Head of caudate nucleus (tissue), 42 donors: ENCODE measurements around the gene TRIM50.
"Not testable (repeated sequence)": the region's sequence is repeated elsewhere in the genome, so short reads cannot be mapped to it uniquely, and the experiment has no call there.

ENCODE experiments used
- DNase-seq, 42 donors: peaks; one replicate each; pipeline versions ENCODE4 v3.0.0 to v3.0.0-alpha.2; 2020 to 2021; ENCODE audit warnings: mixed read lengths in 7 of 42
- intact Hi-C: fragments of 100-400 bp; cut with DNase I; formaldehyde crosslinking; loops from one replicate; pipeline ENCODE4 v1.15.0; 2022

Gene TRIM50

DNA sequence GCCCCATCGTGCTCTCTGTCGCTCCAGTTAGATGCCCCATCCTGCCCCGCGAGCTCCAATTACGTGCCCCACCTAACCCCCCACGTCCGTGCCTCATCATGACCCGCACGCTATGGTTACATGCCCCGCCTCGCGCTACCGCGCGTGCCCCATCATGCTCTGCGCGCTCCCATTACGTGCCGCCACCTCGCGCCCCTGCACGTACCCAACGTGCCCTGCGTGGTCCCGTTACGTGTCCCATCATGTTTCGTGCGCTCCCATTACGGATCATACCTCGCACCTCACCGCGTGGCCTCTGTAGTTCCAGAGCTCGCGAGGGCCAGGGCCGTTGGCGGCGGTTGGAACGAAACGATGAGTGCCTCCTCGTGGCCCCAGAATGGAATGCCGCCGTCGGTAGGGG, at the start of gene TRIM50, which contains the start of gene FKBP6:
TRIM50 (minus strand) TSS at position 161 of the 400 bp plus-strand sequence. CDS start 3,295 bp downstream, outside the sequence.
FKBP6 (plus strand) TSS at position 240 of the 400 bp plus-strand sequence. CDS start 268 bp downstream, outside the sequence.
- intact Hi-C loops, DNase-seq: not testable (repeated sequence)

DNA sequence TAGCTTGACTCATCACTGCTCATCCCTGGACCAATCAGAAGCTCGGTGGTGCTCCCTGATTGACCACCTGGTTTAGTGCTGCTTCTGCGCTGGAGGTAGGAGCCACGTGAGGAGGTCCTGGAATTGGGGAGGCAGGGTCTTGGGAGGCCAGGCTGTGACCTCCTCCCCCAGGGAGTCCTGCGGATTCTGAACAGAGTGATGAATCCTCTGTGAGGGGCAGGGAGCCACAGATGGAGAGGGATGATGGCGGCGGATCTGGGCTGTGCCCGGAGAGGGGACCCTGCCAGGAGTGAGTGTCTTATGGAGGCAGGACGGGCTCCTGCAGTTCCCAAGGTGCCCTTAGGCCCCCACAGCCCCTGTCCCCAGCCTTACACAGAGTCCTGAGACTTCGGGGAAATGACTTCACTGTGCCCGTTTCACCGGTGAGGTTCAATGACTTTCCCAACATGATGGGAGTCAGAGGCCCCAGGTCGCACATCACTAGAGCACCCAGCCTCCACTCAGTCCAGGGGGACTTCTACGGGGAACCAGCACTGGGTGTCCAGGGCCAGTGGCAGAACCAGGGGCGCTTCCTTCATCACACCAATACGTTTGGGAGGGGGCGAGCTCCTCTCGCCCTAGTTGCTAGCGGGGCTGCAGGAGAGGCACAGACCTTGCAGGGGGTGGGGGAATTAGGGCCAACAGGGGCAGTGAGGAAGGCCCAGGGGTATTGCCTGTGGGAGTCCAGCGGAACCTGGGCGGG, 49.0 kb upstream of the TRIM50 start:
- DNase-seq: no peak
- intact Hi-C loops: no loop called here

- DNase-seq, intact Hi-C loops: not testable (repeated sequence)
Observed at GRCh38 chr7:73376262-73376661, 48.4 kb upstream of the TRIM50 start.

GRCh38 chr7:73373741-73374140, 45.9 kb upstream of the TRIM50 start:
- no peak for DNase-seq
- intact Hi-C loops: no loop called here

DNA sequence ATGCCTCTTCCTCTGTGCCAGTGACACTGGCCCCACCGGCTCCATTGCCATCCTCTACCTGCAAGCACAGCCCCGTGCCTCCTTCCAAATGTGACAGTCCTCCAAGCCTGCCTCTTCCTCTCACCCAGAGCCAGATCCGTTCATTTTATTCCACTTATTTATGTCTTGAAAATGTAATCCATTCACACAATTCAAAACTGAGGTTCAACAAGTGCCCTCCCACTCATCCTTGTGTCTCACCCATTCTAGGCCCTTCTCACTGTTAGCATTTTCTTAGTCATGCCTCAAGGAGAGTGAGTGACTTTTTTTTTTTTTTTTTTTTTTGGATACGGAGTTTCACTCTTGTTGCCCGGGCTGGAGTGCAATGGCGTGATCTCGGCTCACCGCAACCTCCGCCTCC, 41.7 kb upstream of the TRIM50 start:
- intact Hi-C loops: no loop called here
- DNase-seq: peak in 4 of 42 donors; percentile 10 to 50 (median 16)

DNA sequence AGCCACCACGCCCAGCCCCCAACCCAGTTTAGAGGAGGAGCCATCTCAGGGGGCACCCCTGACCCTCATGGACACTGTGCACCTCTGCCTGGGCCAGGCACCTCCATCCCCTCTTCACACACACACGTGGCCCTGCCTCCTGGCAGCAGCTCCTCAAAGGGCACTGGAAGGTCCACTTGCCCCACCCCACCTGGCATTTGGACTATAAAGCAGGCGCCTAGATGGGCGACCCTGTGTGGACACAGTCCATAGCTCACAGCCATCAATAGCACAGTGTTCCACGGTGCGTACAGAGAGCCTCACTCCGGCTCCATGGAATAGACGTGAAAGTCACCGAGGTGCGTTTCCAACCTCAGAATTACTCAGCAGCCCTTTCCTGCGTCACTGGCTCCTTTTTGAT, 41.1 kb upstream of the TRIM50 start:
- peak in 1 of 42 donors; percentile 3 for DNase-seq
- intact Hi-C loops: no loop called here

DNA sequence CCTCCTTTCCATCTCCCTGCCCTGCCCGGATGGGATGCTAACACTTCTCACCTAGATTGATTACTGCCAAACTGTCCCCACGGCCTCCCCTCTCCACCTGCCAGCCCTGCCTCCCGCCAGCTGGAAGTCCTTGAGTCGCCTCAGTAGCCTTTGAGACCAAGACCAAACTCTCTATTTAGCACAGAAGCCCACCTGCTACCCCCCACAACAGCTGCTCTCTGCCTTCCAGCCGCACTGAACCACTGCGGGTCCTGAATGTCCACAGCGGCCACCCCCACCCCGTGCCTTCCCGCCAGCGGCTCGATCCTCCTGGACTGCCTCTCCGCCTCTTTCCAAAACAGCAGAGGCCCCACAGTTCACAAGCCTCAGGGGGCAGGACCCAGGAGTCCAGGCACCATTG, 39.1 kb upstream of the TRIM50 start:
- intact Hi-C loops: no loop called here
- peak in 2 of 42 donors; percentile 14 to 20 for DNase-seq

GRCh38 chr7:73366127-73366526, 38.2 kb upstream of the TRIM50 start:
- intact Hi-C loops: no loop called here
- DNase-seq: peak in 1 of 42 donors; percentile 13

DNA sequence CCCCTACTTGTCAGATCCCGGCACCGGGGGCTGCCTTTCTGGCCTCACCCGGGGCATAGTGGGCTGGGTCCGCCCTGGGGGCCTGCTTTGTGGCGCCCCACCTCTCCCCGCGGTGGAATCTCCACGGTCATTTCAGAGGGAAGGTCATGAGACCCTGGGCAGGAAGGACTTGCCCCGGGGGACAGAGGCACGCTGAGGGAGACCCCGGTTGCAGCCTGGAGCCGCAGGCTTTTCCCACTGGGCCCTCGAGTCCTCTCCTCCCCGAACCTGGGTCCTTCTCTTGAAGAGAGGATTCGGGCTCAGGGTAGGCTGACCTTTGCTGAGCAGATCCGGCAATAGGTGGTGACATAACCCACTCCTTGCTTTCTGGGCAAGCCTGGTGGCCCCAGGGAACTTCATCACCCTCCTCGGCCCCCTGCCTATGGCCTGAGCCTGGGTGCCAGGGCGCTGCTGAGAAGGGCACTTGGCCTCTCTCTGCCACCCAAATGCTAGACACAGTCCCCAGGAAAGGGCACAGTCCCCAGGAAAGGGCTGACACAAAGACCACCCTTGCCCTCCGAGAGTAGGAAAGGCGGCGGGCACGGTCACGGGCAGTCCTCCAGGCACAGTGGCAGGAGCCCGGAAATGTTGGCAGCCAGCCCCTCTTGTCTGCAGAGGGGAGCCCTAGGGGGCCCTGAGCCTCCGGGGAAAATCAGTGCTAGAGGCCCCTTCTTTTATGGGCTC, 36.3 kb upstream of the TRIM50 start:
- intact Hi-C loops: no loop called here
- DNase-seq: peak in 15 of 42 donors; percentile 17 to 56 (median 28)

GRCh38 chr7:73363225-73364005, 35.5 kb upstream of the TRIM50 start:
- intact Hi-C loops: no loop called here
- no peak for DNase-seq

- DNase-seq, intact Hi-C loops: not testable (repeated sequence)
Observed at GRCh38 chr7:73360590-73360989, 32.7 kb upstream of the TRIM50 start.

- intact Hi-C loops: no loop called here
- no peak for DNase-seq
Observed at GRCh38 chr7:73359746-73360375, 32.0 kb upstream of the TRIM50 start.

GRCh38 chr7:73359306-73359705, 31.4 kb upstream of the TRIM50 start:
- intact Hi-C loops: no loop called here
- no peak for DNase-seq

GRCh38 chr7:73358590-73359275, 30.9 kb upstream of the TRIM50 start:
- DNase-seq: no peak
- intact Hi-C loops: no loop called here

DNA sequence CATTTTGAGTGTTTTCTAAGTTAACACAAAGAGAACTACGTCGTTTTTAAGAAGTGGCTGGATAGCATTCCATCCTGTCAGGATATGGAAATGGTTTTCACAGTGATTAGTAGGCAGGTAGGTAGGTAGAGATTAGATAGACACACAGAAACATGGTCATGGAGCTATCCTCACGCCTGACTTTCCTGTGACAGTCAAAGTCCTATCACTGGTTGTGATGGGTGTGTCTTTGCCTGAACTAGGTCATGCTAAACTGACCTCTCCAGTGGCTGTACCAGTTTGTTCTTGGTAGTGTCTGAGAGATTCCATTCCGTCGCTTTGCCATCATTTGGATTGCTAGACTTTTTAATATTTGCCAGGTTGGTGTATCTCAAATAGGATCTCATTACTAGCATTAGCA, 28.3 kb upstream of the TRIM50 start:
- intact Hi-C loops: no loop called here
- no peak for DNase-seq

DNA sequence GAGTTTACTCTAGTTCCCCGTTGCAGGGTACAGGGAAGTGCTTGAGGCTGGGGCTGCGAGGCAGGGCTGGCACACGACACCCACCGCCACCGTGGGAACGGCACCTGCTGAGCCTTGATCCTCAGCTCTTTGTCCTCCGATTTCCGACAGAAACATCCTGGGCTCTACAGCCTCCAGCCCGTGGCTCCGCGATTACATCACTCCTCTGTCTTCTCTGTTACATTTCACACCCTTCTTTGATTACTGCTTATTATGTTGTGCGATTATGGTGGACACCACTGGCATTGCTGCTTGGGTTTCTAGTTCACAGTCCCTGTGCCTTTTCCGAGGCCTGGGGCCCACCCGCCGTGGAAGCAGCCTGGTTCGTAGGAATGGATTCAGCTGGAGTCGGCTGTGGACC, 26.9 kb upstream of the TRIM50 start:
- intact Hi-C loops: no loop called here
- DNase-seq: no peak

DNA sequence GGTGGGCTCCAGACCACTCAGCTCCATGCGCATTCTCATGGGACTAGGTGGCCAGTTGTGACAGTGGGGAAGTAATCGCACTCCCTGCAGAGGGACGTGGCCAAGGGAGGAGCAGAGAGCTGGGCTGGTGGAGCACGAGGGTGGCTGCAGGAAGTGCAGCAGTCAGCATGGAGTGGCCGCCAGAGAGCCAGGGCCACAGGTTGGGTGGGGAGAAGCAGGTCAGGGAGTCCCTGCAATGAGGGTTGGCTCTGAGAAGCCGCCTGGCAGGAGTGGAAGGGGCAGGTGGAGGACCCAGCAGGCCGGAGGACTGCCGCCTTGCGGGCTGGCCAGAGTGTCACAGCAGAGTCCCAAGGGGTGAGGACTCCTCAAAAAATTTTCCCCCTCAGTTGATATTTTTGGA, 26.3 kb upstream of the TRIM50 start:
- intact Hi-C loops: no loop called here
- peak in 1 of 42 donors; percentile 12 for DNase-seq

DNA sequence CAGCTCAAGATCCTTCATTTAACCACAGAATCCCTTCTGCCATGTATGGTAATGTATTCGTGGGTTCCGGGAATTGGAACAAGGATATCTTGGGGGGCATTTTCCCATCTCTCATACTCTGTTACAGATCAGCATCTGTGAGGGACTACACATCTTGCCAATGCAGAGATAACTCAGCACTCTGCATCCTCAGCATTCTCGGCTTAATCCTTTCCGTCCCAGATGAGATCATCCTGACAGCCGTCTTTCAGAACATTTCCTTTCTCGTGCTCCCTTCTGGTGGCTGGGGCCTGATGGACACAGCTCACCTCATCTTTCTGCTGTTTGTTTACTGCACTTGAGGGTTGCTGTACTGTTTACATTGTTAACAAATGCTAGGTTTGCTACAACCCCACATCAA, 25.4 kb upstream of the TRIM50 start:
- intact Hi-C loops: no loop called here
- no peak for DNase-seq

GRCh38 chr7:73352784-73353183, 24.9 kb upstream of the TRIM50 start:
- intact Hi-C loops: no loop called here
- no peak for DNase-seq
